Lower leg skin (tissue), 4 donors: ENCODE results near the gene IBTK. TPM values are rescaled to one million over a fixed set of nuclear protein-coding genes. Genes with fewer than 3 reads are reported as not detected.
"Not testable (repeated sequence)": the region's sequence is repeated elsewhere in the genome, so short reads cannot be mapped to it uniquely, and the experiment has no call there.

Experiments
- DNase-seq, 2 donors: peaks; one replicate each; pipeline ENCODE4 v3.0.0-alpha.2; 2019; ENCODE audit warnings: low spot score in 2 of 2
- H3K4me3 ChIP-seq: fragments of 200-600 bp; sonication (generic); 2 replicates; pipeline ENCODE4 v1.5.1; 2017; ENCODE audit warnings: mild to moderate bottlenecking, low read depth; ENCODE audit not compliant: poor library complexity, severe bottlenecking
- CTCF ChIP-seq, 3 donors: fragments of 450-650 bp; IDR thresholded peaks; one replicate each; pipeline ENCODE4 v1.5.1; 2016; ENCODE audit warnings: antibody characterized with exemption in 3 of 3, mild to moderate bottlenecking in 3 of 3, moderate library complexity in 2 of 3
- POLR2A ChIP-seq, 2 donors: fragments of 450-650 bp; IDR thresholded peaks; one replicate each; pipeline ENCODE4 v1.6.1; 2016 to 2017; ENCODE audit warnings: antibody characterized with exemption in 2 of 2, mild to moderate bottlenecking in 1 of 2, moderate library complexity in 1 of 2
- WGBS, 2 donors: methylation state at CpG; one replicate each; pipeline ENCODE4 v1.1.5; 2018; 5-methylcytosine and 5-hydroxymethylcytosine counted together
- intact Hi-C: fragments of 100-400 bp; cut with DNase I; formaldehyde crosslinking; loops from one replicate; pipeline ENCODE4 v1.15.0; 2023; ENCODE audit warnings: low total_unique reads
- total RNA-seq, 4 donors: library from RNA; depleted of rRNA; stranded (reverse); fragments of >200 nt; gene quantifications; one replicate each; pipeline ENCODE4 v1.1.0, GENCODE V29; 2016

IBTK gene
- total RNA-seq, 4 donors from 2014 or later: 10.7 to 15.3 (median 12.6) TPM

GRCh38 chr6:82260997-82261732 is 13.6 kb upstream of the IBTK start:
- WGBS, 2 donors: 69 to 81% methylated on average over 2 of the region's 2 CpGs
- no peak overlapping the region for H3K4me3 ChIP-seq
- TF ChIP-seq CTCF (IDR thresholded peaks at IDR 0.05) (no peak), POLR2A (IDR thresholded peaks at IDR 0.05) (no peak)
- no peak for DNase-seq
- intact Hi-C loops: no loop called here

DNA sequence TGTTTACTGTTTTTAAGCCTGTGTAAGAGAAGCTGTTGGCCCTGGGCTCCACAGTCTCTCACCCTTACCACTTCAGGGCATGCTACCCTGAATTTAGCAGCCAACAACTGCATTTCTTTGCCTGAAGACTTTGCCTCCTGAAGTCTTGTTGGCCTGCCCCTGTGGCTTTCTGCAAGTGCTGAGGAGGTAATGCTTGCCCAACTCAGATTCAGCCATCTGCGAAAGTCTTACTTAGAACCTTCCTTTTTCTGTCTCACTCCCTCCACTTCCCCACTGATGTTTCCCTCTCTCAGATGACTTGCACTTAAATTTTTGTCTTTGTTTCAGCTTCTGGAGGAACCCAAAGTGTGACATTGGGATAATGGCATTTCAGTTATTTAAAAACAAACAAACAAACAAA is 11.8 kb upstream of the IBTK start:
- H3K4me3 ChIP-seq: no peak overlapping the region
- intact Hi-C loops: no loop called here
- no peak for DNase-seq
- 83 to 100% methylated on average over 1 of the region's 1 CpG for WGBS, 2 donors
- TF ChIP-seq POLR2A (IDR thresholded peaks at IDR 0.05) (no peak), CTCF (IDR thresholded peaks at IDR 0.05) (no peak)

DNA sequence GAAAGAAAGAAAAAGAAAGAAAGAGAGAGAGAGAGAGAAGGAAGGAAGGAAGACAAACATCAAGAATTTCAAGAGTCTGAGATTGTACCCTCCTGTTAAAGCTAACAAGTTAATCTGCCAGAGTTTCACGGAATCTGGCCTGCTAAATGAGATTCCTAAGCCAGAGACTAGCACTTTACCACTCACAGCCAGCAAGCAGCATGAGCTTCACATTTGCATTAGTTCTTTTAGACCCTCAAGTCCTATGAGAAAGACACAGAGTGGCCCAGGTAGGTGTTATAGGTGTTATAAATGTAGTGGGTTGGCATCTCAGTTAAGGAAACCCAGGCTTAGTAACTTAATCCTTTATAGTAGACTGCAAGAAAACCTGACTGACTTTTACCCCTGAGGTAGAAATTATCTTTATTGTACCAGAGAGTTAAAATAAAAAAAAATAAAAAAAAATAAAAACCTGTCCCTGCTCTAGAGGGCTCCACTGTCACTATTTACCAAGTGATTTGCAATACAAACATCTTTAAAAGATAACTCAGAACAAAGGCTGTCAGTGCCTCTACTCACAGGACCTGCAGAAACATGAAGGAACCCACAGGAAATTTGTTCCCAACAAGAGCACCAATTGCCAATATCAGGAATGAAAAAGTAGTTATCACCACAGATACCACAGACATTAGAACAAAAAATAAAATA is 9.7 kb upstream of the IBTK start:
- H3K4me3 ChIP-seq: no peak overlapping the region
- no peak for DNase-seq
- 73 to 81% methylated on average over 1 of the region's 1 CpG for WGBS, 2 donors
- TF ChIP-seq POLR2A (IDR thresholded peaks at IDR 0.05) (no peak), CTCF (IDR thresholded peaks at IDR 0.05) (no peak)
- intact Hi-C loops: no loop called here

- intact Hi-C loops, DNase-seq, H3K4me3 ChIP-seq: not testable (repeated sequence)
- 96% methylated on average over 5 of the region's 5 CpGs for WGBS, 2 donors
Measured at GRCh38 chr6:82254722-82255121, 7.2 kb upstream of the IBTK start.

DNA sequence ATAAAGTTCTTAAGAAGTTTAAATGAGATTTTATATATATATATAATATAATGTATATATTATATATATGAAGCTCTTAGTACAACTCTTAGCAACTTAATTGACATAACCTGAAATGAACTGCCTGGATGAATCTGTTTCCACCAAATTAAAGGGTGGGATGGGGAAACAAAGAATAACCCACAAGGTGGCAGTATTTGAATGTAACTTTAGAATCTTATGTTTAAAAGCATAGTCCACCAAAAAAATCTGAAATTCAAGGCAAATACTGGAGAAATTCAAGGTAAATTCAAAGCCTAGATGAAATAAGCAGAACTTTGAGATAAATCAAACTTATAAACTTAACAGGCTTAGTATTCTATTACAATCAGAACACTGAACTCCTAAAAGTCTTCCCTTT is 4.4 kb upstream of the IBTK start:
- DNase-seq: no peak
- no peak for TF ChIP-seq POLR2A (IDR thresholded peaks at IDR 0.05)
- no peak for TF ChIP-seq CTCF (IDR thresholded peaks at IDR 0.05)
- intact Hi-C loops: no loop called here
- no peak overlapping the region for H3K4me3 ChIP-seq

GRCh38 chr6:82249381-82250253 is 2.1 kb upstream of the IBTK start:
- intact Hi-C loops: no loop called here

More at GRCh38 chr6:82249381-82250253, 2.1 kb upstream of the IBTK start:
- no peak for TF ChIP-seq POLR2A (IDR thresholded peaks at IDR 0.05)
- no peak for TF ChIP-seq CTCF (IDR thresholded peaks at IDR 0.05)
- 82 to 86% methylated on average over 12 of the region's 12 CpGs for WGBS, 2 donors
- DNase-seq: no peak
- H3K4me3 ChIP-seq: no peak overlapping the region
